HG03039 (cell line): ENCODE data around the gene RAB33A.

ENCODE experiments used
- ATAC-seq: cut with Tn5 transposase; IDR thresholded peaks from one replicate; pipeline ENCODE4 v1.9.1; 2021; ENCODE audit warnings: mild to moderate bottlenecking, moderate library complexity; ENCODE audit not compliant: unreplicated experiment

Gene RAB33A

DNA sequence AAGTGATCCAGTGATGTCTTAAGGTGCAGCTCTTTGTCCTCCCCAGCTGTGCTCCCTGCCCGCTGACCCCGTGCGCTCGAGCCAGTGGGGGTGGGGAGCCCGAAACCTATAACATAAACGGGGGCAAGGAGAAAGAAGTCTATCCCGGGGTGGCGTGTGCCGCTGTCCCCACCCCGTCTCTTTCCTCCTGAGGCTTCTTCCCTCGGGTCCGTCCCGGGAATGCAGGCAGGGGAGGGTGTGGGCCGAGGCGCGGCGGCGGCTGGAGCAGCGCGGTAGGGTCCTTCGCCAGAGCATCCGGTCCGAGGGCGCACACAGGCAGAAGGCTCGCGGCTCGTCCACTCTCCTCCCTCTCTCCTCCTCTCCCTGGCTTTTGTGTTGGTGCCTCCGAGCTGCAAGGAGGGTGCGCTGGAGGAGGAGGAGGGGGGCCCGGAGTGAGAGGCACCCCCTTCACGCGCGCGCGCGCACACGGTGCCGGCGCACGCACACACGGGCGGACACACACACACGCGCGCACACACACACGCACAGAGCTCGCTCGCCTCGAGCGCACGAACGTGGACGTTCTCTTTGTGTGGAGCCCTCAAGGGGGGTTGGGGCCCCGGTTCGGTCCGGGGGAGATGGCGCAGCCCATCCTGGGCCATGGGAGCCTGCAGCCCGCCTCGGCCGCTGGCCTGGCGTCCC lies at the start of gene RAB33A:
TSS of gene RAB33A (plus strand) at position 517 of the 681 bp plus-strand sequence. CDS start at position 618, 101 bp downstream.
- ATAC-seq: peak; percentile 2

DNA sequence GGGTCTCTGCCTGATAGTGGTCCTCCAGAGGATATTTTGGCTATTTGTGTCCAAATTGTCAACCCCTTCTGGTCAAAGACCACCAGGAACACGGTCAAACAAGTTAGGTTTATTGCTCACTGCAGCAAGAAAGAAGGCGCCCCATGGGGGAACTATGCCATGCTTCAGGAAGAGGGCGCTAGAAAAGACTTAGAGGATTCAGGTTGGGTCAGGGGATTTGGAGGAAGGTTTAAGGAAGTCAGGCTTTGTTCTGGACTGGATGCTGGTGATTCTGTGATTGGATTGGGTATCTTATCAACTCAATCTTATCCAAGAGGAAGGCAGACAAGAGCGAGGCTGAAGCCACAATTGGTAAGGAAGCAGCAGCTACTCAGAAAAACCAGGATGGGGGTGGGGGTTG lies 47.2 kb upstream of the RAB33A start:
- ATAC-seq: no peak

GRCh38 chrX:130125091-130125874 lies 46.5 kb upstream of the RAB33A start:
- no peak for ATAC-seq

- ATAC-seq: no peak
Measured at GRCh38 chrX:130130990-130131389, 40.8 kb upstream of the RAB33A start.

- ATAC-seq: no peak
Measured at GRCh38 chrX:130136496-130136895, 35.3 kb upstream of the RAB33A start.

DNA sequence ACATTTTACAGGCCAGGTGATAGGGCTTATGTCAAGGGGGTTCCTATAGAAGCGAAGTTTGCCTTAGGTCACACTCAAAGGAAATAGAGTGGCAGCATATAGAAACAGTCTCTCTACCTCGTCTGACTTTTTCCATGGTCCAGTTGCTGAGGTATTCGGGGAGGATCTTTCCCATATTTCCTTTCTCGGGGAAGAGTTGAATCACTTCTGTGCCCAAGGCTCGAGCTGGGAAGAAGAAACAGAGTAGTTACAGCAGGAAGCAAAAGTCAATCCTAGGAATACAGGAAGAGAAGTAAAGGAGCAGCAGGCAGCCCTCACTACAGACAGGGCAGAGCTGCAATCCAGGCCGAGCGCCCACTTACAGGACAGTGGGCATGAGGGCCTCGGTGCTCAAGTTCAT lies 34.8 kb upstream of the RAB33A start:
- no peak for ATAC-seq

GRCh38 chrX:130139474-130140201 lies 32.1 kb upstream of the RAB33A start:
- no peak for ATAC-seq

GRCh38 chrX:130144509-130144908 lies 27.3 kb upstream of the RAB33A start:
- no peak for ATAC-seq

DNA sequence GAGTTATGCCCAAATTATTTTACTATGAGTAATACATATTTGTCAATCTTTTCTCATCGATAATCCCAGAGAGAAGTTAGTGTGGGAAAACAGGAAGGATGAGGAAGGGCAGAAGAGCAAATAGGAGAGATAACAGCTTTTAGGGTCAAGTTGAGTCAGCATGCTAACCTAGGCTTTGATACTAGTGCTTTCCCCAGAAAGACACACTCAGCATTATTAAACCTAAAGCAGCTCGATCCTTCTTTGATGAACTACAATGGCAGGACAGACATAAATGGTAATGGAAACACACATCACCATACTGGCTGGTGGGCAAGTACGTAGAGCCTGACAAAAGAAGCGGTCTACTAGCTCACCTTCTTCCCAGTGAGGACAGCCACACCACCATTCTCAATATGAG lies 26.6 kb upstream of the RAB33A start:
- ATAC-seq: no peak

GRCh38 chrX:130147631-130148030 lies 24.1 kb upstream of the RAB33A start:
- no peak for ATAC-seq

- ATAC-seq: no peak
Measured at GRCh38 chrX:130155564-130155963, 16.2 kb upstream of the RAB33A start.

- no peak for ATAC-seq
Measured at GRCh38 chrX:130158311-130158710, 13.5 kb upstream of the RAB33A start.

- no peak for ATAC-seq
Measured at GRCh38 chrX:130159776-130160175, 12.0 kb upstream of the RAB33A start.

GRCh38 chrX:130162094-130162735 lies 9.5 kb upstream of the RAB33A start:
- ATAC-seq: no peak

- no peak for ATAC-seq
Measured at GRCh38 chrX:130163398-130163797, 8.4 kb upstream of the RAB33A start.

GRCh38 chrX:130165181-130165702 lies 6.5 kb upstream of the RAB33A start:
- ATAC-seq: no peak

DNA sequence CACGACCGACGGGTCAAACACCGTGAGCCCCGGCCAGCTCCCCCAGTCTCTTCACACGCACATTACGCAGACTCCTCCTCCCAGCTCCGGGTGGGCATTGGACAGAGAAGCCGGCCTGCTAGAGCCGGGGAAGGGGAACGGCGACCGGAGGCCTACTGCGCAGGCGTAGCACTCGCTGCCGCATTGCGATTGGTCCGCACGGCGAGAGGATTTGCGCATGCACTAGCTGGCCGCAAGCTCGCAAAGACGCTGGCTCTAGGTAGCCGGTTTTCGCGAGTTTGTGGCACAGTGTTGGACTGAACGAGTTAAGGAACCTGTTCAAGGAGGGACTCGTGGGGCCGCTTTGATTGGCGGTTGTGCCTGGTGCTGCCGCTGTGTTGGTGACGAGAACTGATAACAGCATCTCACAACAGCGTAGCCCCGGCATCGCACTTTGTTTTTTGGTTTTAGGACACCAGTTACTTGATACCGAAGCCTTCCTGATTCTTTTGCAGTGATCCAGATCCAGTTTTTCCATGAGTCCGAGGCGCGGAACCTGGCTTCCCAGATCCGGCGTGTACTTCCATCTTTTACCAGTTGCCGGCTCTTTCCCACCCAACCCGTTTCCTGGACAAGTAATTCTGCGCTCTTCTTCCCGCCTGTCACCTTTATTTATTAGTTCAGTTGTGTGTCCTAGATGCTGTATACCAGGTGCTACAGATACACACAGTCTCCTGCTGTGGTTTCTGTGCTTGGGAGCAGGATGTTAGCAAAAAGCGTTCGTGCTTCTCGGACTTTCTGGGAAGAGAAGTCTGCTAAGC lies 5.9 kb upstream of the RAB33A start, which contains the start of gene AIFM1:
TSS of gene AIFM1 (minus strand) at position 139 of the 800 bp plus-strand sequence. CDS start 185 bp downstream, outside the sequence.
- ATAC-seq: peak; percentile 93

- no peak for ATAC-seq
Measured at GRCh38 chrX:130166503-130166777, 5.3 kb upstream of the RAB33A start.

DNA sequence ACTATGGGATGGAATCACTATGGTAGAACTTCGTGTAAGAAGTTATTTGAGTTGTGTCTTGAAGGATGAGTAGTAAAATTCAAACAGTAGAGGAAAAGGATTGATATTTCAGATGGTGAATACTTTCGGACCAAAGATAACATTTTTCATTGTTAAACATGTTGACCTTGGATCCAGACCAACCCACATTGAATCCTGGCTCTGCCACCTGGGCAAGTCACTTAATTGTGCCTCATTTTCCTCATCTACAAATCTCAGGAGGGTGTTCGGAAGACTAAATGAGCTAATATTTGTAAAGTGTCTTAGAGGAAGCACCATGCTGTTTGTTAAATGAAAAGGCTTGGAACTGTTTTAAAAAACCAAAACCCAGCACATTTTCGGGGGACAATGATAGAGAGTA lies 4.7 kb upstream of the RAB33A start:
- no peak for ATAC-seq

- ATAC-seq: peak; percentile 72
Measured at GRCh38 chrX:130170752-130171445, 863 bp upstream of the RAB33A start.
